IMR-90 (cell line): ENCODE results near the gene XPO6. TPM values are rescaled to one million over a fixed set of nuclear protein-coding genes. Genes with fewer than 3 reads are reported as not detected.

Experiments used
- ATAC-seq: fragments of 200-7000 bp; cut with Tn5 transposase; 2 replicates; pipeline ENCODE4 v1.9.1; 2020; ENCODE audit warnings: low read depth, mild to moderate bottlenecking, moderate library complexity
- BruUV-seq: library from RNA; stranded (reverse); fragments of 400-500 nt; replicated peaks from 2 replicates; lab custom pipeline; 2021; lab: Mats Ljungman, UMichigan
- CTCF ChIA-PET: fragments of 300-600 bp; formaldehyde crosslinking; extraction: SDS; loops from one replicate; lab custom pipeline; 2021; ENCODE audit warnings: antibody characterized with exemption; lab: Yijun Ruan, JAX
- POLR2A ChIA-PET: fragments of 300-600 bp; sonication (Branson Sonifier 250); formaldehyde crosslinking; loops from one replicate; lab custom pipeline; 2022; ENCODE audit warnings: antibody characterized with exemption; ENCODE audit not compliant: unreplicated experiment; lab: Charles Lee
- DNase-seq: peaks from one replicate; pipeline ENCODE4 v3.0.0; 2013
- H2AFZ ChIP-seq: replicated peaks from 2 replicates; pipeline ENCODE3; 2013; ENCODE audit warnings: low read length, mild to moderate bottlenecking; ENCODE audit not compliant: poor library complexity
- H2AK5ac ChIP-seq: 2 replicates; pipeline ENCODE4 v1.6.1; 2013; ENCODE audit warnings: low read depth, low read length, inconsistent platforms
- H2AK9ac ChIP-seq: replicated peaks from 2 replicates; pipeline ENCODE3; 2013; ENCODE audit warnings: mild to moderate bottlenecking, low read depth, low read length, moderate library complexity; ENCODE audit not compliant: poor library complexity
- H2BK120ac ChIP-seq: 2 replicates; pipeline ENCODE4 v1.6.1; 2013; ENCODE audit warnings: low read depth, low read length, inconsistent platforms
- H2BK15ac ChIP-seq: 3 replicates; pipeline ENCODE4 v1.6.1; 2013; ENCODE audit warnings: low read depth, low read length, inconsistent platforms
- H2BK20ac ChIP-seq: 2 replicates; pipeline ENCODE4 v1.6.1; 2013; ENCODE audit warnings: low read depth, mild to moderate bottlenecking, inconsistent platforms, low read length, moderate library complexity
- H2BK5ac ChIP-seq: 2 replicates; pipeline ENCODE4 v1.6.1; 2013; ENCODE audit warnings: mild to moderate bottlenecking, low read depth, low read length, inconsistent platforms; ENCODE audit not compliant: poor library complexity, severe bottlenecking
- H3K14ac ChIP-seq: replicated peaks from 2 replicates; pipeline ENCODE4 v1.6.1; 2013; ENCODE audit warnings: low read depth, low read length, inconsistent platforms
- H3K18ac ChIP-seq: 2 replicates; pipeline ENCODE4 v1.6.1; 2013; ENCODE audit warnings: low read depth, low read length, control low read depth
- H3K23ac ChIP-seq: 2 replicates; pipeline ENCODE4 v1.6.1; 2013; ENCODE audit warnings: low read depth, low read length, inconsistent platforms
- H3K27ac ChIP-seq: 2 replicates; pipeline ENCODE4 v1.5.1; 2013; ENCODE audit warnings: mild to moderate bottlenecking, control low read depth, low read length; ENCODE audit not compliant: insufficient read depth
- H3K27me3 ChIP-seq: 2 replicates; pipeline ENCODE4 v1.6.1; 2013; ENCODE audit warnings: low read length; ENCODE audit not compliant: control insufficient read depth, insufficient read depth
- H3K36me3 ChIP-seq: 2 replicates; pipeline ENCODE4 v1.6.1; 2013; ENCODE audit warnings: low read length, mixed read lengths; ENCODE audit not compliant: control insufficient read depth, insufficient read depth
- H3K4ac ChIP-seq: 2 replicates; pipeline ENCODE4 v1.6.1; 2013; ENCODE audit warnings: low read depth, low read length, inconsistent platforms
- H3K4me1 ChIP-seq: 2 replicates; pipeline ENCODE4 v1.6.1; 2013; ENCODE audit warnings: low read length, mixed read lengths; ENCODE audit not compliant: control insufficient read depth, insufficient read depth
- H3K4me2 ChIP-seq: 2 replicates; pipeline ENCODE4 v1.6.1; 2013; ENCODE audit warnings: low read depth, mild to moderate bottlenecking, control low read depth, low read length, moderate library complexity
- H3K4me3 ChIP-seq: 2 replicates; pipeline ENCODE4 v1.5.1; 2013; ENCODE audit warnings: low read depth, mild to moderate bottlenecking, control low read depth, low read length, moderate library complexity; ENCODE audit not compliant: insufficient read depth
- H3K56ac ChIP-seq: 2 replicates; pipeline ENCODE4 v1.6.1; 2013; ENCODE audit warnings: low read length, inconsistent platforms; ENCODE audit not compliant: insufficient read depth; ENCODE audit errors: extremely low read depth
- H3K79me1 ChIP-seq, 2 experiments: 2 replicates each; pipeline ENCODE4 v1.6.1; 2013; ENCODE audit warnings: low read length in 2 of 2, inconsistent platforms in 1 of 2, low read depth in 1 of 2
- H3K9ac ChIP-seq: 2 replicates; pipeline ENCODE4 v1.6.1; 2013; ENCODE audit warnings: low read depth, low read length, control low read depth
- H3K9me1 ChIP-seq: 2 replicates; pipeline ENCODE4 v1.6.1; 2013; ENCODE audit warnings: low read length, inconsistent platforms; ENCODE audit not compliant: insufficient read depth
- H3K9me3 ChIP-seq: 2 replicates; pipeline ENCODE4 v1.6.1; 2013; ENCODE audit warnings: low read length; ENCODE audit not compliant: control insufficient read depth, insufficient read depth
- H4K20me1 ChIP-seq: 2 replicates; pipeline ENCODE4 v1.6.1; 2013; ENCODE audit warnings: low read length, inconsistent platforms; ENCODE audit not compliant: insufficient read depth
- H4K5ac ChIP-seq: 2 replicates; pipeline ENCODE4 v1.6.1; 2013; ENCODE audit warnings: mild to moderate bottlenecking, low read depth, low read length, control low read depth
- H4K8ac ChIP-seq, 2 experiments: 2 replicates each; pipeline ENCODE4 v1.6.1; 2013; ENCODE audit warnings: low read depth in 2 of 2, low read length in 2 of 2, control low read depth in 1 of 2, inconsistent platforms in 1 of 2
- H4K91ac ChIP-seq: 2 replicates; pipeline ENCODE4 v1.6.1; 2013; ENCODE audit warnings: low read depth, low read length, inconsistent platforms; ENCODE audit not compliant: insufficient read depth
- MAFK ChIP-seq: IDR thresholded peaks from 2 replicates; pipeline ENCODE4 v1.6.1; 2012; ENCODE audit warnings: low read depth, low read length, improper control_type of control experiment
- WGBS, 2 experiments: methylation state at CpG; one replicate each; pipeline versions ENCODE4 v1.1.5 to v1.1.7; 2013; ENCODE audit warnings: missing lambda C conversion rate in 2 of 2; ENCODE audit not compliant: insufficient read length in 1 of 2; ENCODE audit errors: extremely low coverage in 2 of 2; 5-methylcytosine and 5-hydroxymethylcytosine counted together
- dilution Hi-C: fragments of 300-500 bp; cut with HindIII; formaldehyde crosslinking; loops from one replicate; pipeline ENCODE4 v1.14.3; 2018; ENCODE audit warnings: low sequenced_read_pairs; ENCODE audit not compliant: unreplicated experiment
- in situ Hi-C: fragments of 300-500 bp; cut with MboI; formaldehyde crosslinking; loops from 3 replicates; pipeline ENCODE4 v1.14.3; 2019; ENCODE audit warnings: low sequenced_read_pairs, inconsistent platforms, mixed read lengths
- intact Hi-C: fragments of 100-400 bp; cut with micrococcal nuclease; formaldehyde crosslinking; loops from 2 replicates; pipeline ENCODE4 v1.10.0; 2022
- polyA plus RNA-seq, 3 experiments: library from polyadenylated mRNA; depleted of rRNA; stranded (reverse); fragments of >200 nt; gene quantifications; 2 replicates each; pipeline ENCODE4 v1.2.3, GENCODE V29; 2012; ENCODE audit warnings: low replicate concordance in 1 of 3
- total RNA-seq: library from RNA; depleted of rRNA; stranded (reverse); fragments of >200 nt; gene quantifications from 2 replicates; pipeline ENCODE4 v1.2.3, GENCODE V29; 2012
- TF ChIP-seq, protein P1 (sequence below): conservative IDR thresholded peaks from 2 replicates; pipeline ENCODE4 v1.5.1; 2012; ENCODE audit warnings: mild to moderate bottlenecking, low read depth, low read length, improper control_type of control experiment

XPO6 gene
- total and polyA plus RNA-seq, 2 of the 4 experiments (the other 2 are of a cell fraction): 108 to 184 TPM

DNA sequence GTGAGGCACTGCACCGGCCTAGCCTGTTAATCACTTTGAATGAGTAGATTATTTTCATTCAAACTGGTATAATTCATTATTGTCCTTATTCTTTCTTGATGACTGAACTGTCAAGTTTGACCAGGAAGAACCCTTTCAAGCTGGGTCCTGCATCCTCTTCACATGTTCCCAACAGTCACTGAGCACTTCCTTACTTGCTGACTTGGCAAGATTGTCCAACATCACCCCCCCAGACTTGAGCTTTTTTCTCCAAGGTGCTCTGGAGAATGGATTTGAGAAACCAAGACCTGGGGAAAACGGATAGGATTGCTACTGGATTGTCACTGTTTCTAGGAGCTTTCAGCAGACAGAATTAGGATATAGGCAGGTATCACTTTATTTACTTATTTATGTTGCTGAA is 93.1 kb downstream of the XPO6 start:
- Histone ChIP-seq H2AFZ (no peak overlapping the region), H3K9me1 (no peaks in the 10 kb centered on the region; the same call in 1 of the 2 replicates), H3K23ac (no peak overlapping the region), H3K14ac (no peak overlapping the region), H4K91ac (no peak overlapping the region), H4K5ac (no peak overlapping the region), H3K4me2 (no peak overlapping the region), H3K9ac (no peak overlapping the region), H4K8ac (no peak overlapping the region), H3K79me1 (peaks cover 24 to 37% of the 10 kb centered on the region in 2 experiments; a peak in 3 of 4 replicates), H3K56ac (no peak overlapping the region), H3K9me3 (no peaks in the 10 kb centered on the region), H3K4me1 (no peaks in the 10 kb centered on the region), H2AK5ac (no peak overlapping the region), H4K20me1 (no peaks in the 10 kb centered on the region), H2BK20ac (no peak overlapping the region), H3K36me3 (peaks cover 52% of the 10 kb centered on the region), H3K27me3 (no peaks in the 10 kb centered on the region), H2BK15ac (no peak overlapping the region), H2BK120ac (no peak overlapping the region), H3K18ac (no peak overlapping the region), H2AK9ac (no peak overlapping the region), H3K4me3 (no peak overlapping the region), H3K4ac (no peak overlapping the region), H3K27ac (no peak overlapping the region), H2BK5ac (no peak overlapping the region)
- in situ Hi-C loops: no loop called here
- no peak for ATAC-seq
- POLR2A ChIA-PET: no interaction called here
- no TSS peak for BruUV-seq
- CTCF ChIA-PET: no interaction called here
- TF ChIP-seq MAFK: 0 out of 2 replicates have a peak, but pooled peaks have one; percentile 64
- TF ChIP-seq, protein P1, sequence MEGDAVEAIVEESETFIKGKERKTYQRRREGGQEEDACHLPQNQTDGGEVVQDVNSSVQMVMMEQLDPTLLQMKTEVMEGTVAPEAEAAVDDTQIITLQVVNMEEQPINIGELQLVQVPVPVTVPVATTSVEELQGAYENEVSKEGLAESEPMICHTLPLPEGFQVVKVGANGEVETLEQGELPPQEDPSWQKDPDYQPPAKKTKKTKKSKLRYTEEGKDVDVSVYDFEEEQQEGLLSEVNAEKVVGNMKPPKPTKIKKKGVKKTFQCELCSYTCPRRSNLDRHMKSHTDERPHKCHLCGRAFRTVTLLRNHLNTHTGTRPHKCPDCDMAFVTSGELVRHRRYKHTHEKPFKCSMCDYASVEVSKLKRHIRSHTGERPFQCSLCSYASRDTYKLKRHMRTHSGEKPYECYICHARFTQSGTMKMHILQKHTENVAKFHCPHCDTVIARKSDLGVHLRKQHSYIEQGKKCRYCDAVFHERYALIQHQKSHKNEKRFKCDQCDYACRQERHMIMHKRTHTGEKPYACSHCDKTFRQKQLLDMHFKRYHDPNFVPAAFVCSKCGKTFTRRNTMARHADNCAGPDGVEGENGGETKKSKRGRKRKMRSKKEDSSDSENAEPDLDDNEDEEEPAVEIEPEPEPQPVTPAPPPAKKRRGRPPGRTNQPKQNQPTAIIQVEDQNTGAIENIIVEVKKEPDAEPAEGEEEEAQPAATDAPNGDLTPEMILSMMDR: no peak
- intact Hi-C loops: no loop called here
- DNase-seq: no peak
- dilution Hi-C loops: no loop called here
- no CpG with 5 or more reads among the region's 2 CpGs for WGBS, 2 experiments
